HG02840 (cell line): Measurements from ENCODE around the gene TRAPPC12.
"Not testable (repeated sequence)": the region's sequence is repeated elsewhere in the genome, so short reads cannot be mapped to it uniquely, and the experiment has no call there.

Source experiments
- ATAC-seq: cut with Tn5 transposase; IDR thresholded peaks from one replicate; pipeline ENCODE4 v1.9.1; 2021; ENCODE audit warnings: mild to moderate bottlenecking, moderate library complexity, moderate number of reproducible peaks; ENCODE audit not compliant: unreplicated experiment, low FRiP score

The TRAPPC12 gene

GRCh38 chr2:3481736-3482362 lies 102.4 kb downstream of the TRAPPC12 start:
- ATAC-seq, result no peak

- ATAC-seq, result no peak
Measured at GRCh38 chr2:3482363-3482821, 102.9 kb downstream of the TRAPPC12 start.

- ATAC-seq, result no peak
Measured at GRCh38 chr2:3483227-3483985, 103.9 kb downstream of the TRAPPC12 start.

GRCh38 chr2:3483986-3484960 lies 104.8 kb downstream of the TRAPPC12 start:
- no peak for ATAC-seq

- no peak for ATAC-seq
Measured at GRCh38 chr2:3485166-3485565, 105.7 kb downstream of the TRAPPC12 start.

GRCh38 chr2:3486047-3487027 lies 106.8 kb downstream of the TRAPPC12 start:
- no peak for ATAC-seq

- no peak for ATAC-seq
Measured at GRCh38 chr2:3487028-3487425, 107.5 kb downstream of the TRAPPC12 start.

GRCh38 chr2:3487432-3487831 lies 107.9 kb downstream of the TRAPPC12 start:
- ATAC-seq, result no peak

GRCh38 chr2:3488061-3488531 lies 108.6 kb downstream of the TRAPPC12 start:
- ATAC-seq, result no peak

- ATAC-seq, result no peak
Measured at GRCh38 chr2:3488855-3489763, 109.6 kb downstream of the TRAPPC12 start.

GRCh38 chr2:3489764-3490115 lies 110.2 kb downstream of the TRAPPC12 start:
- ATAC-seq, result no peak

GRCh38 chr2:3490191-3491170 lies 111.0 kb downstream of the TRAPPC12 start:
- ATAC-seq, result no peak

- ATAC-seq, result no peak
Measured at GRCh38 chr2:3491306-3491705, 111.8 kb downstream of the TRAPPC12 start.

GRCh38 chr2:3491716-3492474 lies 112.4 kb downstream of the TRAPPC12 start:
- ATAC-seq, result no peak

- ATAC-seq, result not testable (repeated sequence)
Measured at GRCh38 chr2:3492475-3492787, 112.9 kb downstream of the TRAPPC12 start.

- ATAC-seq, result no peak
Measured at GRCh38 chr2:3492951-3493614, 113.6 kb downstream of the TRAPPC12 start.
